IPS-18c (cell line): ENCODE results near the gene DUSP1.

Source experiments
- H3K4me3 ChIP-seq: 2 replicates; pipeline ENCODE4 v1.7.0; 2013; ENCODE audit warnings: low read depth, mild to moderate bottlenecking, low read length, moderate library complexity; ENCODE audit not compliant: insufficient read depth
- H3K9me3 ChIP-seq: one replicate; pipeline ENCODE4 v1.6.1; 2013; ENCODE audit warnings: mild to moderate bottlenecking, low read length, moderate library complexity; ENCODE audit not compliant: control insufficient read depth, insufficient read depth

DUSP1 gene

DNA sequence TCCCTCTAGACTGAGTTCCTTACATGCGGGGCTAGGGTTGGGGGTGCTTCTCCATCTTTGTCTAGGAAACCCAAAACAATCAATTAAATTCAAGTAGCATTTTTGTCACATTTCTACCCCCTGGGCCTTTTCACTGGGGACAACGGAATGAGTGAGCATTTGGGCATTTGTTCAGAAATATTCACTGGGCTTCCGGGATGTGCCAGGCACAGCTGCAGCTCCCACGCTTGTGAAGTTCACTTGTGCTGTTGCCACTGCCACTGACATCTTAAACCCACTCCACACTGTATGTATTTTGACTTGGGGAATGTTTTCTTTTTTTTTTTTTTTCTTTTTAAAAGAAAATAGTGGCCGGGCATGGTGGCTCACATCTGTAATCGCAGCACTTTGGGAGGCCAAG, 31.6 kb downstream of the DUSP1 start:
- Histone ChIP-seq H3K4me3 (no peak overlapping the region), H3K9me3 (no peaks in the 10 kb centered on the region)

DNA sequence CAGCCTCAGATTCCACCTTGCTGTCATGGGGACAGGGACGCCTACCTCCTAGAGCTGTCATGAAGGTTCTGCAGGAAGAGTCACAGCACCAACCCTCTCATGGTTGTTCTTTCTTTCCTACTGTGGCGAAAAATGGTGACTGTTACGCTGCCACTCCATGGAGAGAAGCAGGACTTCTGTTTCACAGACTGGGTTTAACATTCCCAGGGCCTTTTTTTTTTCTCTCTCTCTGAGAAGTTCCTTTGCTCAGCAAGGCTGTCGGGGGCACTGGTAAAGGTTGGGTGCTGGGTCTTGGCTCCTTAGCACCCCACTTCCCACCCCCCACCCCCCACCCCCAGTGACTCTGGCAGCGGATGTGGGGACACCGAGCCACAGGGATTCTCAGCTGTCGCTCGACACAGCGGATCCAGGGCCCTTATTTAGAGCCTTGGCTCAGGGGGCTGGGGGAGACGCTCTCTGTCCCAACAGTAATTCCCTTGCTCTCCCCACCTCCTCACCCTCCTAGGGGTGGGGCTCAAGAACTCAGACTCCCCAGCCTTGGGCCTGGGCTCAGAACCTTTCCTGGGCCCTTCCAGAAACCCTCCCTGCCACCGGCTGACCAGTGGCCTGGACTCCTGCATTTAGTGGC, 34.4 kb downstream of the DUSP1 start:
- no peak overlapping the region for H3K4me3 ChIP-seq

DNA sequence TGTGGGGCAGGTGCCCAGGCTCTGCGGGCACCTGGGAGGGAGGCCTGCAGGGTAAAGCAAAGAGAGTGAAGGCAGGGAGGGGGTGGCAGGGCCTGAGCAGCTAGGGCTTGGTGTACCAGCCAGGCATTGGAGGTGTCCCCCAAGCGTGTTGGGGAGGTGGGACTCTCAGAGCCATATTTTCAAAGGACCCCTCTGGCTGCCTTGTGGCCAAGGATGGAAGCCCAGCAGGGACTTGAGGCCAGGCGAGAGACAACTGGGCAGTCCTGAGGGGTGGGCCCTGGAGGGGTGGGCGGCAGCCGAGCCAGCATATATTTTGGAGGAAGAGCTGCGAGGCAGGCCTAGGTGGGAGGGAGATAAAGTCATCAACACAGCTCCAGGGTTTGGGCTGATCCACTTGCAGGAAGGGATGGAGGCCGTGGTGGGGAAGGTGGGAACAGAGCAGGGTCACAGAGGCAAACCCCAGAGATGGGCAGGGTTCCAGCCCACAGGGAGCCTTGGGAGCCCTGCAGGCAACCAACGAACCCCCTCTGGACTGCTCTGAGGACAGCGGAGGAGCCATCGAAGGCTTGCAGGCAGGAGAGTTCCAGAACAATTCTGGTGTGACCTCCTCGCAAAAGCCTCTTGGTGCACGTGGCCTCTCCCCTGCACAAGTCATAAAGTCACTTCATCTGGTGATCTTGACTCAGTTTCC, 35.7 kb downstream of the DUSP1 start:
- no peaks in the 10 kb centered on the region for H3K9me3 ChIP-seq
- no peak overlapping the region for H3K4me3 ChIP-seq

More for the DNA sequence above, 34.4 kb downstream of the DUSP1 start:
- no peaks in the 10 kb centered on the region for H3K9me3 ChIP-seq

DNA sequence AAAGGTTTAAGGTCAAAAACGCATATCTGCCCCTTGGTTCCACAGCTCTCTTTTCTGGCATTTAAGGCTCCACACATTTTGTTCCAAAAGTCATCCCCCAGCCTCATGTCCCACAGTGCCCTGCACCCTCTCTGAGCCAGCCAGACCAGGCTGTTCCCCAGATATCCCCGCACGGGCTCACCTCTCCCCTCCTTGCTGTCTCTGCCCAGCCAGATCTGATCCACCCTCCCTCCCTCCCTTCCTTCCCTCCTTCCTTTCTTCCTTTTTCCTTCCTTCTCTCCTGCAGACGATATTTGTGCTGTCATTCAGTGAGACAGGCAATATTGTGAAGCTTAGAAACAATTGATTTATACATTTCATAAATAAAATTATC, 37.0 kb downstream of the DUSP1 start:
- H3K4me3 ChIP-seq, result no peak overlapping the region
- H3K9me3 ChIP-seq, result no peaks in the 10 kb centered on the region

DNA sequence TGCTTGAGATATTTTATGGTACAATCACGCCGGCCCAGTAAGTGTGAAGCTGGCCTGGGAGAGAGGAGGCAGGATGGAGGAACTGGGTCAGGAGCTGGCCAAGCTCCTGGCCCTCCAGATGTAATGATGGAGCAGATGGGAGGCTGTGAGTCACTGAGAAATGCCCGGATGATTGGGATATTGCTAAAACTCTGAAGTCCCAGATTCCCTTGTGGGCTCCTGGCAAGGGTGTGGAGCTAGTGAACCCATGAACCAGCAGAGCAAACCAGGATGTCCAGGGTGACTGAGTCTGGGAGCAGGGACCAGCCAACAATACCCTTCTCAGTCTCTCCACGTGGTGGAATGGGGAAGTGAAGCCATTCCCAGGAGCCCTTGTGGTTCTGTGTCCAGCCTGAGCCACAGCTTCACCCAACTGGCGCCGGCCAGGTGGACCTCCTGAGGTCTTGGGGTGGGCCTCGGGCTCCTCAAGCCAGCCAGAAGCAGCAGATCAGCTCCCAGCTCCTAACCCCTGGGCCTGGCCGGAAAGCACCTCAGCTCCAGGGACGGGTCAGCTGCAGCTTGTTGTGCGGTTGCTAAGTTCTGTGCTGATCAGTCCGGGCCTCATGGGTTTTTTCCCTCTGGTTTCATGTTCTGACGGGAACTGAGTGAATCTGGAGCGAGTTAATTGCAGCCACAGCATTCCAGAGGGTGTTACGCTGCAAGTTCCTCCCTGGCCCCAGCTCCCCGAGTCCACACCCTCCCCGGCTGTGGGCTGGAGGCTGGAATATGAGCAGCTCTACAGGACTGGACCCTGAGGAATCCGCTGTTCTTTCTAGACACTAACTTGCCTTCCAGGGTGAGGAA, 37.6 kb downstream of the DUSP1 start:
- H3K9me3 ChIP-seq, result no peaks in the 10 kb centered on the region
- H3K4me3 ChIP-seq, result no peak overlapping the region

DNA sequence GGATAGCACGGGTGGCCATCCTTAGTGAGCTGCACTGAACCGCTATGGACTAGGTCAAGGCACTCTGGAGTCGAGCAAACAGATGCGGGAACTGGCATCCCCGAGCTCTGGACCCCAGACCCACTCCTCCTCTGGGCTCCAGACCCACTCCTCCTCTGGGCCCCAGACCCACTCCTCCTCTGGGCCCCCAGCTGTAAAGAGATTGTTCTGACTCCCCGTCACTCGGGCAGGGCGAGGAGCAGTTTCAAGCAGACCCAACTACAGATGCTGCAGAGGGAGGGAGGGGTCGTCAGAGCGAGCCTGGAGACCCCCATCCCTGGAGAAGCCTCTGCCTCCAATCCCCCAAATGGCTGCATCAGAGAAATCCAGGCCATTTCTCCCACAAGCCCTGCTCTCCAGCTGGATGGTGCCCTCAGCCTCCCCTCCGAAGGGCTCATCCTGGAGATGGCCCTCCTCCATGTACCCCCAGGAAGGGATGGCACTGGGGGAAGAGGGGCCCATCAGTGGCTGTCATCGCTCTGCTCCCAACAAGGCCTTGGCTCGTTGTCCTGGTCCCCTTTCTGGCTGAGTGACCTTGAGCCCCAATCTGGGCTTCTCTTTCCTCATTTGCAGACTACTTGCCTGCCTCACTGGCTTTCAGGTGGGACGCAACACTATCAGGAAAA, 38.7 kb downstream of the DUSP1 start:
- Histone ChIP-seq H3K4me3 (no peak overlapping the region), H3K9me3 (no peaks in the 10 kb centered on the region)

DNA sequence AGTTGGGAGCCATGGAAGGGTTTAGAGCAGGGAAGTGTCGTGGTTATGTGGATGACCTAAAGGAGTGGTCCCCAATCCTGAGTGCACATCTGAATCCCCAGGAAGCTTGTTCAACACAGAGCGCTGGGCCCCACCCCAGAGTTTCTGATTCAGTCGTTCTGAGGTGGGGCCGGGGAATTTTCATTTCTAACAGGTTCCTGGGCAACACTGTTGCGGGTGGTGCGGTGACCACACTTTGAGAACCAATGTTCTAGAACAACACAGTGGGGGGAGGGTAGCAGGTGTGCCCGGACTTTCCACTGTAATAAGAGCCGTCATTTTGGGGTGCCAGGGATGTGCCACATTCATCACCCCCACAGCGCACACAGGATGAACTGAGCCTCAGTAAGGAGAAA, 39.3 kb downstream of the DUSP1 start:
- no peaks in the 10 kb centered on the region for H3K9me3 ChIP-seq
- H3K4me3 ChIP-seq, result no peak overlapping the region

DNA sequence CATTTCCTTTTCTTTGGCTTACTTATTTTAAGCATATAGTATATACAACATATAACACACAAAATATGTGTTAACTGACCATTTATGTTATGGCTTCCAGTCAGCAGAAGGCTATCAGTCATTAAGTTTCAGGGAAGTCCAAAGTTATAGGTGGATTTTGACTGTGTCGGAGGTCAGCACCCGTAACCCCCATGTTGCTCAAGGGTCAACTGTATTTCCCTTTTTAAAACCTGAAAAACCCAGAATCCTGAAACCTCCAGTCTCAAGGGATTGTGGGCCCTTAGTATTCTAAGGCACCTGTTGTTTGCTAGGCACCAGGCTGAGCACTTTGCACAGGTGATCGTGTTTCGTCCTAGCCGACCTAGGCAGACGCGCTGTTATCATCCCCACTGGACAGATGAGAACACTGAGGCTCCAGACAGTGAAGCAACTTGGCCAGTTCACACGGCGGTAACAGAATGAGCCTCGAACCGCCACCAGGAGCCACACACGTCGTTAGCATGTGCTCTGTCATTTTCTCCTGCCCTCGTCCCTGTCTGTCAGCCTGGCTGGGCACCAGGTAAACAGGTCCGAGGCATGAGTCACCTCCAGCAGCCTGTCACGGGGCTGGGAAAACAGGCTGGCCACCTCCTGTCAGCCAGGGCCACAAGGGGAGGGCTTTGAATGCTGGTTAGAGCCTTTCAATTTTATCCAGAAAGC, 39.9 kb downstream of the DUSP1 start:
- H3K4me3 ChIP-seq, result no peak overlapping the region
- no peaks in the 10 kb centered on the region for H3K9me3 ChIP-seq

DNA sequence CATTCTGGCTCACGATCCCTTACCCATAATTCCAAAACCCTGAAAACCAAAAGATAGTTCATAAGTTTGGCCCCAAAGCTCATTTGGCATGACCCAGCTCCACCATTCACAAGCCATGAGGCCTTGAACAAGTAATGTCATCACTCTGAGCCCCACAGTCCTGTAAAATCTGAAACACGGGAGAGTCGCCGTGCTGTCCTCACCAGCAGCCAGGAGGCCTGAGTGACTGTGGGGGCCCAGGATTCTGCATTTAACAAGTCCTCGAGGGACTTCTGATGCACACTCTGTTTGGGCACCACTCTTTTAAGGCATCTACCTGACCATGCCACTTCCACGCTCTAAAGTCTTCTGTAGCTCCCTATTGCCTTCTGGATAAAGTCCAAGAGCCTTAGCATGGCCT, 40.8 kb downstream of the DUSP1 start:
- Histone ChIP-seq H3K4me3 (no peak overlapping the region), H3K9me3 (no peaks in the 10 kb centered on the region)

DNA sequence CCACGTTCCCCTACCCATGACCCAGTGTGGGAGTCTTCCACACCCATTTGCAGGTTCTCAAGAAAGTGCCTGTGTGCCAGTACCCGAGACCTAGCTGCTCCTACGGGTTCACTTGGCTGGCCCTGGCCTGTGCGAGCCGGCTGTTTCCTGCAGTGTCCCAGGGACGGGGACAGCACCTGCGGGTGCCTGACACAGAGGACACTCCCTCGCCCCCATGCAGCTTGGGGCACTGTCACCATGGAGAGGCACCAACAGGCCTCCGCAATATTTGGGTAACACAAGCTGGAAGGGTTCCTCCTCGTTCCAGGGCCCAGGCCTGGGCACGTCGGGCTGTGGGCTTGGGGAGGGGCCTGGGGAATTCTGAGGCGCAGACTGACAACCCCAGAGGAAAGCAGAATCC, 41.4 kb downstream of the DUSP1 start:
- H3K4me3 ChIP-seq, result no peak overlapping the region
- H3K9me3 ChIP-seq, result no peaks in the 10 kb centered on the region

DNA sequence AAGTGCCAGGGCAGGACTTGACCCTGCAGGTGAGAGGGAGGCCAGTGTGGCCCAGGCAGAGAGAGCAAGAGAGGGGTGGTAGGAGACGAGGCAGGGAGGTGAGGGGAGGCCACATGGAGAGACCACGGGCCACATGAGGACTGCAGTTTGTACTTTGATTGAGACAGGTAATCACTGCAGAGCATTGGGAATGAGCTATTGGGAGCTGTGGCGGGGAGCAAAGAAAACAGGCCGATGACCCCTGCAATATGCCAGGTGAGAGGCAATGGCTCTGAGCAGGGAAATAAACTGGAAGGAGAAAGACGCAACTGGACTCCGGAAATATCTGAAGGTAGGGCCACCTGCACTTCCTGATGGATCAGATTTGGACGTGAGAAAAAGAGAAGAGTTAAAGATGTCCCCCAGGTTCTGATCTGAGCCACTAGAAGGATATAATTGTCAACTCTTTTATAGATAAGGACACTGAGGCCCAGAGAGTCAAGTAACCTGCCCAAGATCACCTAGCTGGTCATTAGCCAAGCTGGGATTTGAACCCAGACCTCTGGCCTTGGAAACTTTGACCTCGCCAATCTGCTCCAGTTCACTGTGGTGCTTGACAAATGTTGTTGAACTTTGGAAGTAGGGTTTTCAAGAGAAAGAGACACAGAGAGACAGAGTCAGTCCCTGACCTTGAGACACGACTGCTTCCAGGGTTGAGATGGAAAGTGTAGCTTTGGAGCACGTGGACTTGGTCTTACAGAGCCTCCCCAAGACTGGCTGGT, 42.3 kb downstream of the DUSP1 start:
- H3K9me3 ChIP-seq, result no peaks in the 10 kb centered on the region
- no peak overlapping the region for H3K4me3 ChIP-seq

DNA sequence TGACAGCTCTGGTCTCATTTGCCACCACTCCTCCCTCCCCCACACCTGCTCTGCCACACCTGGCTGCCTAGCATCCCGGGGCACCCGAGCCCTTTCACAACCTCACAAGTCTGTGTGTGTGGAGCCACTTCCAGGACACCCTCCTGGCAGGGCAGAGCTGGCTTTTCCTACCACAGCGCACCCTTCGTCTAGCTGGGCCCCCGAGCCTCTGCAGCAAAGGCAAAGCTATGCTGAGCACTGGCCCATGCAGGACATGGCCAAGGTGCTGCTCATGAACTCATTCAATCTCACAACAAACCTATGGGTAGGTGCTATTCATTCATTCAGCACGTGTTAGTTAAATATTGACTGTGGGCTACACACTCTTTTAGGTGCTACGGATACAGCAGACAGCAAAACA, 43.4 kb downstream of the DUSP1 start:
- no peak overlapping the region for H3K4me3 ChIP-seq
- H3K9me3 ChIP-seq, result no peaks in the 10 kb centered on the region

DNA sequence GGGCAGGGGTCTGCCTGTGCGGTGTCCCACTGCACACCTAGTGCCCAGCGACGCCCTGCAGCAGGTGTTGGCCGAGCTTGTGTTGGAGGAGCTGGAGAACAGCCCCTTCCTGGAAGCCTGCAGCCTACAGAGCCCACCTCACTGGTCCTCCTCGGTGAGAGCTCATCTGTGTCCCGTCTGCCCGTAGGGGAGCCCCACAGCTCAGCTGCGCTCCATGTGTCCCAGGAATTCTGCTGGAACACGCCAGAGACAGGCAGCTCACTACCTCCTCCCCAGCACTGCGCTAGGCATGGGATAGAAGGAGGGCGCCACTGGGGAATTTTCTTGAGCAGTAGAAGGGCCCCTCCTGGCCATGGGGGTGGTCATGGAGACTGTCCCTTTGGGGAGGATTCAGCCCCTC, 44.0 kb downstream of the DUSP1 start:
- Histone ChIP-seq H3K4me3 (no peak overlapping the region), H3K9me3 (no peaks in the 10 kb centered on the region)

DNA sequence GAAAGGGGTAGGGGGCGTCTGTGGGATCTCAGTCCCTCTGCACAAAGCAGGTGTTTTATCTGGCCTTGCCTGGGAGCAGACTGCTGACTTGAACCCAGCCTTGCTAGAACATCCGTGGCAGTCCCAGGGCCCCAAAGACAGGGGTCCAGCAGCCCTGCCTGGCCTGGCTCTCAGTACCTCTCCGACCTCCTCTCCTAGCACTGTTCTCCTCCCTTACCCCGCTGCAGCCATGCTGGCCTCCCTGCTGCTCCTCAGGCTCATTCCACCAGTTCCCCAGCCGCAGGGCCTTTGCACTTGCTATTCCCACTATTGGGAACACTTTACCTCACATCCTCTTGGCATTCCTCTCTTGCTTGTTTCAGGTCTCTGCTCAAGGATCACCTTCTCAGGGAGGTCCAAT, 45.2 kb downstream of the DUSP1 start:
- Histone ChIP-seq H3K4me3 (no peak overlapping the region), H3K9me3 (no peaks in the 10 kb centered on the region)

DNA sequence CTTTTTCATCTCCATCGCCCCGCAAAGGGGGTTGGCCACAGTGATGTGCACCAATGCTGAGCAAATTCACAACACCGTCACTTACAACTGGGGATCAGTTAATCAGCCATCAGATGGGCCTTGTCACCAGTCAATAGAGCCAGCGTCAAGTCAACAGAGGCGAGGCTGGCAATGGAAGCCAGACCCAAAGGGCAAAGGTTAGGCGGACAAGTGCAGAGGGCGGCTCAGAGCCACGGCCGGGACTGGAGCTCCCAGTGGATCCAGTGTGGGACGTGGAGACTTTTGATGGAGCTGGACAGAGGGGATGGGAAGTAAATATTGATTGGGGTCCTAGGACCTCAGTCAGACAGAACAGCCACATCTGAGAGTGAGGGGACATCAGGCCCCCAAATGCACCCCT, 45.7 kb downstream of the DUSP1 start:
- Histone ChIP-seq H3K9me3 (no peaks in the 10 kb centered on the region), H3K4me3 (no peak overlapping the region)

DNA sequence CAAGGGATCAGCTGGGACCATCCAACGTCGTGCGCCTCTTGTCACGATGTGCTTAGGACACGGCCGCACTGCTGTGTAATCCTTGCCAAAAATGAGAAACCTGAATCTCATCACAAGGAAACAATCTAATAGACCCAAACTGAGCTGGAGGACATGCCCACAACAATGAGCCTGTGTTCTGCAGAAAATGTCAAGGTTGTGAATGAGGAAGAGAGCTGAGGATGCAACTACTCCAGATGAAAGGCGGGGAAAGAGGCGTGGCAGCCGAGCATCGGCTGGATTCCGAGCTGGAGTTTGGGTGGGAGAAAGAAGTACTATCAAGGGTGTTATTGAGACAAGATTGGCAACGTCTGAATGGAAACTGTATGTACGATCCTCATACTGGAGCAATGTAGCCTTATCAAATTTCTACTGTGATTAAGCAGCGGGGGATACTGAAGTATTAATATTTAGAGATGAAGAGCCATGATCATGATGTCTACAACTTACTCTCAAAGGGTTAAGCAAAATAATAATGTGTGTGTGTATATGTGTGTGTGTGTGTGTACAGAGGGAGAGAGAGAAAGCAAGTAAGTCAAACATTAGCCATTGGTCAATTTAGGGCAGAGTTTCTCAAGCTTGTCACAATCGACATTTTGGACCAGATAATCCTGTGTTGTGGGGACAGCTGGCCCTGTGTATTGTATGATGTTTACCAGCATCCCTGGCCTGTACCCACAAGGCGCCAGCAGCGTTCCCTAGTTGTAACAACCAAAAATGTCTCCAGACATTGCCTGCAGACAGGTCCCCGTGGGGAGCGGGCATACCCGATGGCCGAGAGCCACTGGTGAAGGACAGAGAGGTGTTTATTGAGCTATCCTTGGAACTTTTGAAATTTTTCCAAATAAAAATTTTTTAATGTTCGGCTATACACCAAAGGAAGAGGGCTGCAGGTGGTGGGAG, 46.5 kb downstream of the DUSP1 start:
- no peak overlapping the region for H3K4me3 ChIP-seq

More for the DNA sequence above, 46.5 kb downstream of the DUSP1 start:
- no peaks in the 10 kb centered on the region for H3K9me3 ChIP-seq
